ENCODE data around the gene ADGRG2. TPM values are rescaled to one million over a fixed set of nuclear protein-coding genes. Genes with fewer than 3 reads are reported as not detected.

ADGRG2 gene
- total RNA-seq, 2 experiments from 2014 or later = not detected

DNA sequence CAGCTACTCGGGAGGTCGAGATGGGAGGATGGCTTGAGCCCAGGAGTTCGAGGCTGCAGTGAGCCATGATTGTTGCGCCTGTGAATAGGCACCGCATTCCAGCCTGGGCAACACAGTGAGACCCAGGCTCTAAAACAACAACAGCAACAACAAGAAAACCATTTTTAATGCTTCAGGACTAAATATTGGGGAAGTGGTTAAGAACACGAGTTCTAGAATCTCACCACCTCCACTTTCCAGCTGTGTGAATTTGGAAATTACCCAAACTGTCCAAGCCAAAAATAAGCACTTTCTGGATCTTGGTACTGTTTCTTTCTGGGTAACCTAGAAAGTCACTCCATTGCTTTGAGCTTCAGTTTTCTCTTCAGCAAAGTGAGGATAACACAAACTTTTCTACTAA is 63.2 kb downstream of the ADGRG2 start:
- Histone ChIP-seq H2AFZ (ENCODE audit: low read length) (no peak overlapping the region), H3K4me2 (ENCODE audit: low read length) (no peak overlapping the region), H3K27ac (ENCODE audit: low read depth, low read length, poor library complexity, severe bottlenecking) (no peak overlapping the region), H3K9me2 (ENCODE audit: insufficient read depth, low read length) (no peaks in the 10 kb centered on the region), H4K20me1 (ENCODE audit: insufficient read depth, low read length) (no peaks in the 10 kb centered on the region), H3K79me2 (ENCODE audit: insufficient read depth, low read depth, low read length) (no peaks in the 10 kb centered on the region), H3K4me1 (ENCODE audit: insufficient read depth, low read length, poor library complexity, severe bottlenecking) (no peaks in the 10 kb centered on the region), H3K36me3 (ENCODE audit: insufficient read depth, low read length) (no peaks in the 10 kb centered on the region), H3K9me3 (ENCODE audit: low read length) (no peaks in the 10 kb centered on the region), H3K4me3 (ENCODE audit: low read depth, low read length, poor library complexity, severe bottlenecking) (no peak overlapping the region)
- DNase-seq (ENCODE audit: low spot score) = no peak
- intact Hi-C loops (cut with micrococcal nuclease; ENCODE audit: unreplicated experiment) = no loop called here
- TF ChIP-seq EZH2phosphoT487 (IDR thresholded peaks at IDR 0.05; ENCODE audit: borderline replicate concordance, low read depth, low read length) = no peak
- BruUV-seq (replicated peaks) = no TSS peak
- ChIA-PET POLR2A (no interaction called here), CTCF (ENCODE audit: unreplicated experiment) (no interaction called here)

GRCh38 chrX:19057856-19058255 is 64.4 kb downstream of the ADGRG2 start:
- H3K36me3 ChIP-seq (ENCODE audit: insufficient read depth, low read length) = no peaks in the 10 kb centered on the region
- POLR2A ChIA-PET = no interaction called here
- no peaks in the 10 kb centered on the region for H3K9me3 ChIP-seq (ENCODE audit: low read length)
- H3K9me2 ChIP-seq (ENCODE audit: insufficient read depth, low read length) = no peaks in the 10 kb centered on the region
- no peak for DNase-seq (ENCODE audit: low spot score)
- no peaks in the 10 kb centered on the region for H3K79me2 ChIP-seq (ENCODE audit: insufficient read depth, low read depth, low read length)
- no peak overlapping the region for H3K4me3 ChIP-seq (ENCODE audit: low read depth, low read length, poor library complexity, severe bottlenecking)
- CTCF ChIA-PET (ENCODE audit: unreplicated experiment) = no interaction called here
- H2AFZ ChIP-seq (ENCODE audit: low read length) = no peak overlapping the region
- no peaks in the 10 kb centered on the region for H4K20me1 ChIP-seq (ENCODE audit: insufficient read depth, low read length)
- intact Hi-C loops (cut with micrococcal nuclease; ENCODE audit: unreplicated experiment) = no loop called here
- no peak overlapping the region for H3K27ac ChIP-seq (ENCODE audit: low read depth, low read length, poor library complexity, severe bottlenecking)
- H3K4me2 ChIP-seq (ENCODE audit: low read length) = no peak overlapping the region
- no peak for TF ChIP-seq EZH2phosphoT487 (IDR thresholded peaks at IDR 0.05; ENCODE audit: borderline replicate concordance, low read depth, low read length)
- TF ChIP-seq, protein P1, sequence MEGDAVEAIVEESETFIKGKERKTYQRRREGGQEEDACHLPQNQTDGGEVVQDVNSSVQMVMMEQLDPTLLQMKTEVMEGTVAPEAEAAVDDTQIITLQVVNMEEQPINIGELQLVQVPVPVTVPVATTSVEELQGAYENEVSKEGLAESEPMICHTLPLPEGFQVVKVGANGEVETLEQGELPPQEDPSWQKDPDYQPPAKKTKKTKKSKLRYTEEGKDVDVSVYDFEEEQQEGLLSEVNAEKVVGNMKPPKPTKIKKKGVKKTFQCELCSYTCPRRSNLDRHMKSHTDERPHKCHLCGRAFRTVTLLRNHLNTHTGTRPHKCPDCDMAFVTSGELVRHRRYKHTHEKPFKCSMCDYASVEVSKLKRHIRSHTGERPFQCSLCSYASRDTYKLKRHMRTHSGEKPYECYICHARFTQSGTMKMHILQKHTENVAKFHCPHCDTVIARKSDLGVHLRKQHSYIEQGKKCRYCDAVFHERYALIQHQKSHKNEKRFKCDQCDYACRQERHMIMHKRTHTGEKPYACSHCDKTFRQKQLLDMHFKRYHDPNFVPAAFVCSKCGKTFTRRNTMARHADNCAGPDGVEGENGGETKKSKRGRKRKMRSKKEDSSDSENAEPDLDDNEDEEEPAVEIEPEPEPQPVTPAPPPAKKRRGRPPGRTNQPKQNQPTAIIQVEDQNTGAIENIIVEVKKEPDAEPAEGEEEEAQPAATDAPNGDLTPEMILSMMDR (conservative IDR thresholded peaks at IDR 0.05; ENCODE audit: low read length) = no peak
- no peaks in the 10 kb centered on the region for H3K4me1 ChIP-seq (ENCODE audit: insufficient read depth, low read length, poor library complexity, severe bottlenecking)
- BruUV-seq (replicated peaks) = no TSS peak

DNA sequence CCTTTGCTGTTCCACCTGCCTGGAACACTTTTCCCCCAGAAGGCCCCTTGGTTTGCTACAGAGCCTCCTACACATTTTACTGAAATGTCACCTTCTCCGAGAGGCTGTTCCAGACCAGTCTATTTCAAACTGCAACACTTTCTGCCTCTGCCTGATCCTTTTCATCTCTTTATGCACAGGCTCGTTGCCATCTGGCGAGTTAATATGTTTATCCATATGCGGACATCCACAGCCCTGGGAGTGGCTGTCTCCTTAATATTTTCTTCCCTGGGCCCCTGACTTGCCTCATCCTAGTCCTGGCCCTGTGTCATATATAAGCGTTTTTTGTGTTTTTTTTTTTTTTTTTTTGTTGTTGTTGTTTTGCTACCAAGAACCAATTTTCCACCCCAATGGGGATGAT is 73.2 kb downstream of the ADGRG2 start:
- Histone ChIP-seq H3K4me1 (ENCODE audit: insufficient read depth, low read length, poor library complexity, severe bottlenecking) (no peaks in the 10 kb centered on the region), H4K20me1 (ENCODE audit: insufficient read depth, low read length) (no peaks in the 10 kb centered on the region), H2AFZ (ENCODE audit: low read length) (no peak overlapping the region), H3K4me3 (ENCODE audit: low read depth, low read length, poor library complexity, severe bottlenecking) (no peak overlapping the region), H3K4me2 (ENCODE audit: low read length) (no peak overlapping the region), H3K9me2 (ENCODE audit: insufficient read depth, low read length) (no peaks in the 10 kb centered on the region), H3K27ac (ENCODE audit: low read depth, low read length, poor library complexity, severe bottlenecking) (no peak overlapping the region), H3K36me3 (ENCODE audit: insufficient read depth, low read length) (no peaks in the 10 kb centered on the region), H3K9me3 (ENCODE audit: low read length) (no peaks in the 10 kb centered on the region), H3K79me2 (ENCODE audit: insufficient read depth, low read depth, low read length) (no peaks in the 10 kb centered on the region)
- intact Hi-C loops (cut with micrococcal nuclease; ENCODE audit: unreplicated experiment) = no loop called here
- ChIA-PET CTCF (ENCODE audit: unreplicated experiment) (no interaction called here), POLR2A (no interaction called here)
- BruUV-seq (replicated peaks) = no TSS peak
- no peak for DNase-seq (ENCODE audit: low spot score)
- TF ChIP-seq EZH2phosphoT487 (IDR thresholded peaks at IDR 0.05; ENCODE audit: borderline replicate concordance, low read depth, low read length) = no peak
- TF ChIP-seq, protein P1 (conservative IDR thresholded peaks at IDR 0.05; ENCODE audit: low read length) = no peak

All from OCI-LY7 (cell line).